Islet precursor cell (in vitro differentiated cells): ENCODE data around the gene MLLT1.

Experiments
- DNase-seq: peaks from one replicate; pipeline ENCODE4 v3.0.0-alpha.2; 2018

MLLT1 gene

DNA sequence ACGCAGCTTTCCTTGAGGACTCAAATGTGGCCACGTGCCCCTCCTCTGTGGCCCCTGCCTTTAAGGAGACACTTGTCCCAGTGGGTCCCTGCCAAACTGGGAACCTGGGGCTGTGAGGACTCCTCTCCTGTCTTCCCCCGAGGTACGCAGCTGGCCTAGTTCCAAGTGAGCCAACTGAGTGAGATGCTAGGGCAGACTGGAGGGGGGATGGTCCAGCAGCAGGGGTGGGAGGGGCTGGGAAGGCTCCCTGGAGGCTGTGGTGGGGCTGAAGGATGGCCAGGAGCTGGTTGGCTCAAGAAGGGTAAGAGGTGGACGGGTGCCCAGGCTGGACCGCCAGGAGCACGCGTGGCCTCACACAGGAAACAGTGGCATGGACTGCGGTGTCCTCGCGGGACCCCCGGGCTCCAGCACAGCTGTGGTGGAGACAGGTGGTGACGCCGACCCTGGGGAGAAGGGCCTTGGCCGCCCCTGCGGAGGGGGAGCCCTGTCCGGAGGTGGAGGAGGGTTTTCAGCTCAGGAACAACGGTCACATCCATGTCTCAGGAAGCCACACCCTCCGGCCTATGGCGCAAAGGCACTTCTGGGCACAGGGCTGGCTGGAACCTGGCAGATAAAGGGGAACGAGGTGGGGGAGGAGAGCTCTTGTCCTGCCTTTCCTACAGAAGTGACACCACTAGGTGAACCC lies 45.8 kb downstream of the MLLT1 start:
- DNase-seq = no peak

DNA sequence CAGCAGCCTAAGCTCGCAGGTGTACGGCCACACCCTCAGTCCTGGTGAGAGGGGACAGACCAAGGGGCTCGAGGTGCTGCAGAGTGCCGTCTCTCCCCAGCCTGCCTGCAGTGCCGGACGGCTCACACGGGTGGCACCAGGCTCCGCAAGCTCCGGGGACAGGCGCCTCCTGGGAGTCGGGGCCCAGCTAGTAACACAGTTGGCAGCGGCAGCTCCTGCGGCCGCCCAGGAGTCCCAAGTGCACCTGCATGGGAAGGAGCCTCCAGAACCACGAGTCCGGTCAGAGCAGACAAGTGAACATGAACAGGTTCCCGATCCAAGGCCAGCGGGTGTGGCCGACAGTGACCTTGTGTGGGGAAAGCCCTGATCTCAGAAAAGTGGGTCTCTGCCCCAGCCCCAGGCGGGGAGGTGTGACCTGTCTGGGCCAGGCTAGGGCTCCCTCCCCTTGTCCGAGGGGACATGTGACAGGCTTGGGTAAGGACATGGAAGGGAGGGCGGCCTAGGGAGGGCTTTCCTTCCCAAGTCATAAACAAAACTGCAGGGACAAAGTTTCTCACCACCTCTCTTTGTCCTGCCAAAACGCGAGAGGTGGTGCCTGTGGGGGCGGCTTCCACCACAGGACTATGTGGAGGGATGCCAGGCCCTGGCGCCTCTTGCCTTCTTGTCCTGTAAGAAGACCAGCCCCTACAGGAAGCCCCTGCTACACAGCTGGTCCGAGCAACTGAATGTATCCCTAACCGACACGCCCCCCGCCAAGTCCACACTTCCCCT lies 46.5 kb downstream of the MLLT1 start:
- no peak for DNase-seq

DNA sequence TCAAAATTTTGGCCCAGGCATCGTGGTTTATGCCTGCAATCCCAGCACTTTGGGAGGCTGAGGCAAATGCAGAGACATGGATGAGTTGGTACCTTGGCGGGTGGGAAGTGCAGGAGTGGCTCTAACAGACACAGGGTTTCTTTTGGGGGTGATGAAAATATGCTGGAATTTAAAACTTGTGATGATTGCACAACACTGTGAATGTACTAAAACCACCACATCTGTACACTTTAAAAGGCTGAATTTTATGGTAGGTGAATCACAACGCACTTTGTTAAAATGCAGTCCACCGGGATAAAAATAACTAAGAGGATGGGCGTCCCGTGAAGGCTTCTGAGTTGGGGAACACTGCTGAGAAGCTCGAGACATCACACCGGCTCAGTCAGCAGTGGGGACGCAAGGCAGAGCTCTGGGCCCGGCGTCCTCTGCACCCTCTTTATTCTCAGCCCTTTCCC lies 47.1 kb downstream of the MLLT1 start:
- DNase-seq = no peak

DNA sequence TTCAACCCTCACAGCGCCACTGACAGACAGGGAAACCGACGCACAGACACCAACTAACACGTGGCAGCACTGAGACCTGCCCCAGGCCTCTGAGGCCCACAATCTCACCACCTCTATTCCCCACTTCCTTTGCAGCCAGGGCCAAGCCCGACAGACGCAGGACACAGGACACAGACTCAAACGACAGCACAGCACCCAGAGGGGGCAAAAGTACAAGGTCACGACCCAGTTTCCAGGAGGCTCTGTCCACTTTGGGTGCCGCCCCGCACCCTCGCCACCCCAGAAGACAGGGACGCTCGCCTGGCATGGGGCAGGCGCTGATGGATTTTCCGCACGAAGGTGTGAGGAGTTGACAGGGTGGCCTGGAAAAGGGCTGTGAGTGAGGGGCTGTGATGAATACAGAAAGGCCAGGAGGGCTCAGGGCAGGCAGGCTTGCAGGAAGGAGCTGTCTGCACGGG lies 48.8 kb downstream of the MLLT1 start:
- no peak for DNase-seq

DNA sequence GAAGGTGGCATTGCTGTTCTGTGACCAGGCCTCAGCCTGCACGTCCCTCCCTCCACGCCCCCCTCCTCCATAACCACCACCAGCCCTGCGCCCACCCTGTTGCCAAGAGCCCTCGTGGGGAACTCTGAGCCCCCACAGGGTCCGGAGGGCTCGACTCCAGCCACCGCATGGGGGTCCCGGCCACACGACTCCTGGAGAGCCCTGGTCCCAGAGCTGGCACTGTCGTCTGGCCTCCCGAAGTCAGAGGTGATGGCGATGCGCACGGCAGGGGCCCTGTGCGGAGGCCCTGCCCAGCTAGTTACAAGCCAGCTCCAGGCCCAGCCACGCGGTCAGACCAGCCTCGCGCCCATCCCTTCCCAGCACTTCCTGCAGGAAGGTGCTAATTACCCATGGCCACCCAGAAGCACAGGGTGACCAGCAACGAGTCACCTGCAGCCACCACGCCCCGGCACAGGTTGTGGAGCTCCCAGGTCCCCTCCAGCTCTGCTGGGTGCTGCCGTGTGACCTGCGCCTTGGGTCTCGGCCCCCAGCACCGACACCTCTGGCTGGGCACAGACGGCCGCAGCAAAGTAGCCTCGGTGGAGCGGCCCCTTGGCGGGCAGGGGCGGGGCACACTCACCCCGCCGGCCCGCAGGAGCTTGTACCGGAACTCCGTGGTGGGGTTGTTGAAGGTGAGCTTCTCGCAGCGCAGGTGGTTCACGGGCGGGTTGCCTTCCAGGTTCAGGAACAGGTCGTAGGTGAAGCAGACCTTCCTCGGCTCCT lies 49.6 kb downstream of the MLLT1 start:
- DNase-seq = no peak

DNA sequence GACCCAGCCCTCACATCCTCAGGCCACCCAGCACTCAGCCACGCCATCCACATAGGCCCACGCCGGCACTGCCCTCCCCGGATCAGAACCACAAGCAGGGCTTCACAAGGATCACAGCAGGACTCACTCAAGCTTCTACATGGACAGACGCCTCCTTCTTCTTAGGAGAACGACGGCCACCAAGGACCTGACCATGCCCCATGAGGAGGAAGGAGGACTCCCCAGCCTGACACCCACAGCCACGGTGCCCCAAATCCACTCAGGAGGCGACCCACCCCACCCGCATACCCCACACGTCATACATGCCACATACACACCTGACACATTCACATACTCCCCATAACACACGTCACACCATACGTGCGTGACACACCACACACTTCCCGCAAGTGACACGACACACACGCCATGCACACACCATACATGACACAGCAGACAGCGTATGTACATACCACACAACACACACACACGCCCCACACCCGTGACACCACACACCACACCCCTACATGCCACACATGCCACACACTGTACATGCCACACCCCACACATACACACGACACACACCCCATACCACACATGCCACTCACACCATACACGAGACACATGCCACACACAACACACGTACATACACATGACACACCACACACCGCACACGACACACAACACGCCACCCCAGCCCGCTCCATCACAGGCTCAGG lies 50.4 kb downstream of the MLLT1 start:
- no peak for DNase-seq

DNA sequence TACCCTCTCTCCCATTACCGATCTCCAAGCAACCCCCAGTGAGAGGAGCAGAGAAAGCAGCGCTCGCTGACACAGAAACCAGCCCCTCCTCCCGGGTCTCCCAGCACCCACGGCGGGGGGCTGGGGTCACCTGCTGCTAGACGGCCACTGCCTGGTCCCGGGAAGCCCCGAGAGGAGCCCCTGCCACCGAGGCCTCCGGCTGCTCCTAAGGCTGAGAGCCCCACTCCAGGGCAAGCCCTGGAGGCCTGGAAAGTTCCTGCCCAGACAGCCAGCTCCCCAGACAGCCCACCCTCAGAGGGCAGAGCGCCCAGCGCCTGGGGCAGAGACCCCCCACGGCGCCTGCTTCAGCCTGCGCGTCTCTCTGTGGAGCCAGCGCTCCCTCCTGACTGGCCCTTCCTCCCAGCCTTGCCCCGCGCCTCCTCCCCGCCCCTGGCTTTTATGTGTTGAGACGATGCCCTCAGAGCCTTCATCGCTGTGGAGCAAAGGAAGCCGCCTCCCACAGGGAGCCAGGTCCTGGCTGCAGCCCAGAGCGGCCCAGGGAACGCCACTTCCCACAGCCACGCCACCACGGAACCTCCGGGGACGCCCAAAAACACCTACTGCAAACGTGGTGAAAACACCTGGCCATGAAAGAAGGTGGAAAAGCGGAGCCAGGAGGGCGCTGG lies 51.1 kb downstream of the MLLT1 start:
- no peak for DNase-seq

DNA sequence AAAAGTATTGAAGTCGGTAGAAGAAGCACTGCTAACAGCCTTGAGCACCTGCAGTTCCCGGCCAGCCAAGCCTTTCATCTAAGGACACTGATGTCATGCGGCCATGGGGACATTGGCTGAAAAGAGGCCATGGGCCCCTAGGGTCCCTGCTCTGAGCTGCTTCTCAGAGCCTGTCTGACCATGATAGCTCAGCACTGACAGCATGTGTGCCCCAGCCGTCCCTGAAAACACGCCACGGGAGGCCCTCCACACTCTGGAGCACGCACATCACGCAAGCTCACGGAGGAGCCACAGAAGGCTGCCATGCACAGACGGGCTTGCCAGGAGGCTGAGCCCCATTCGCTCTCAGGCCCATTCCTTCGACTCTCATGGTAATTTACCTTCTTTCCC lies 51.8 kb downstream of the MLLT1 start:
- no peak for DNase-seq

DNA sequence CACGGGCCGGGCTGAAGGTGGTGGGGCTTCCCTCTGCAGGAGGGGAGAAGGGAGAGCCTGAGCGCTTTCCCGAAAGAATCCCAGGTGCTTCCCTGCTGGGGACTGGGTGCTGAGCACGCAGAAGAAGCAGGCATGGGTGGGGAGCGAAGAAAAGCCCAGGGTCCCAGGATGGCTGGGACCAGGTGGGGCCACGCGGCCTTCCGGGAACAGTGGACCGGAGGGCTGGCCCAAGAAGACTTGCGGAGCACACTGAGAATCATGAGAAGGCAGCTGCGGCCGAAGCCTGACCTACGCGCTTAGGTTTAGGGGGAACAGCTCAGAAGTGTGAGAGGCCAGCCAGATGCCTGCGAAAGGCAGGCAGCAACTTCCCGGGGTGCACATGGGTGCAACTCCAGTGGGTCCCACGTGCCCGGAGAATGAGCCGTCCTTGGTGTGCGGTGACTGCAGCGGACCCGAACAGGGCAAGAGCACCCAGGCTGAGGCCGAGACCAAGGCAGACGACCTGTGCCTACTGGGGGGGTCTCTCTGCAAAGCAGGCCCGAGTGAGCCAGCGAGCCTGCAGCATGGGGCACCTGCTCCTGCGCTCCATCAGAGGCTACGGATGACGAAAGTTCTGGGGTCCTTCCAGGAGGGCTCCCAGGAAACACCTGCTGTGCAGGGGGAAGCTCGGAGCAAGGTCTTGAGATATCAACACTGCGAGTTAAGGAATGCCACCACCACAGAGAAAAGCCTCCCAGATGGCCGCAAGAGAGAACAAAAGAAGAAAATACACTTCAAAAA lies 52.4 kb downstream of the MLLT1 start:
- no peak for DNase-seq

DNA sequence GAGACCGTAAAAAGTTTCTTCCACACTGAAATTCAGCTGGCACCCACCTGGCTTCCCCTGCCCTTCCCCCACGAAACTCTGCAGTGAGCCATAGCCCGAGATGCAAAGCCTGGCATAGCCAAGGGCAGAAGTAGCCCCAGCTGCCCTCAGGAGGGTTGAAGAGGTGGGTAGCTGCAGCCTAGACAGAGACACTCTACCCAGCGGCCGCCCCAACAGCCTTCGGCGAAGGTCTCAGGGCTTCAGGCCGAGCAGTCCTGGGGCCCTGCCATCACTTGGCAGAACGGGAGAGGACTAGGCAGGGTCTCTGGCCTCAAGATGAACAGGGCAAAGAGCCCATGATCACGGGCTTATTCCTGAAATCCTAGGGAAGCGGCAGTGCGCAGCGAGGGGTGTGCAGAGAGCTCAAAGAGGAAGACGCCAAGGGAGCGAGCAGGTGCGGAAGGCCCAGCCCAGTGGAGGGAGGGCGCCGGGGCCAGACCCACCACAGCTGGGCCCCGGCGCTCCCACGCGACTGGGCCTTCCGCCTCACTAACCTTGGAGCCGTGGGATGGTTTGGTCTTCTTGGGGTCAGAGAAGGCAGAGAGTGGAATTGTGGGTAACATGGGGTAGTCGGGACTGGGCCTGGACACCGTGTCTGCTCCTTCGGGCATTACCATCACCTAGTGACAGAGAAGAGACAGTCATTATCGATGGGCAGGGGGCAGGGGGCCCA lies 53.2 kb downstream of the MLLT1 start:
- DNase-seq = no peak

DNA sequence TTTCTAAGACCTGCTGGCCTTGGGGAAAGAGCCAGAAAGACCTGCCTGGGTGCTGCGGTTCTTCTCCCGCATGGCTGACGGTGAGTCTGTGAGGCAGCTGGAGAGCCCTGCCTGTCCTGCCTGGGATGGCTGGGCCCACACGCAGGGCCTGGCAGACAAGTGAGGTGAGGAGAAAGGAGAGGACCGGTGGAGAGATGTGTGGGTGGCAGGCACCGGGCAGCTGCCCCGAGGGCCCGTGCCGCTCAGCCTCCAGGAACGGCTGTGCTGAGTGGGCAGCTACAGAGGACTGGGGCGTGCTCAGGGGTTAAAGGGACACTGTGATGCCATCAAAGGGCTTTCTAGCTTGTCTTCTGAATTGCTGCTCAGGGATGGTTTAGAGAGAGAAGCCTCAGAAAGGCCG lies 53.8 kb downstream of the MLLT1 start:
- no peak for DNase-seq

DNA sequence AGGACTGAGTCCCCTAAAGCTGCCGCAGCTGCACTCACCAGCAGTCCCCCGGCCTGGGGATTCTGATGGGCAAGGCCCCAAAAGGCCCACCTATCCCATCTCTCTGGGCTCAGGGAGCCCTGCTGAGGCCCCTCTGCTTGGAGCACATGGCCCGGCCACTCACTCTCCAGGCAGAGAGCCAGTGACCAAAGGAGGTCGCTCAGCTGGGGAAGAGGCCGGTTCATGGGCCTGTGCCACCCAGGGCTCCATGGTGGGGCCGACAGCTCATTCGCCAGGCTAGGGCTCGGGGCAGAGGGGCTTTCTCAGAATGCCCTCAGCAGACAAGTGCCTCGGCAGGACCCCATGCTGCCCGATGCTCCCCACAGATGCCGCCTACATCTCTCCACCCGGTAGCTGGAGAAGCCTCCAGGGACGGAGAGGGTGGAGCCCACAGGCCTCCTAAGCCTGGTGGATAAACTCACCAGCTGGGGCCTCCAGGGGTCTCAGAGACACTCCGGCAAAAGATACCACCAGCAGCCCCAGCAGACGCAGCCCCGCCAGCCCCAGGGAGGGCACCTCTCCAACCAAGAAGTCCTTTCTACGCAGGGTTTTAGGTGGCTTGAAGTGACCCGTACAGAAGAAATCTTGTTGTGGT lies 54.4 kb downstream of the MLLT1 start:
- no peak for DNase-seq

DNA sequence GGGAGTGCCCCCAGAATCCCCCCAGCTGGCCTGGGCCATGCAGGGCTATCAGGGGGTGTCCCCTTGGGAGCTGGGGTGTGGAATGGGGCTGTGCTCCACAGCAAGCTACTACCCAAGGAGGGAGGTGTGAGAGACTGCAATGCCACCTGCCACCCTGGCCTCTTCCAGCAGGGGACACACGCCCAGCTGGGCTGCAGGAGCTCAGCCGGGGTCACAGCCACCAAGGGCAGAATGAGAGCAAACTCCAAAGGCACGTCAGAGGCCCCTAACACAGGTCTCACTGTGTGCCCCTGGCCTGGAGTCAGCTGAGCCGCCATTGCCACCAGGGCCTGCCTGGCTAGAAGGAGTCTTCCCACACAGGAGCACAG lies 55.5 kb downstream of the MLLT1 start:
- DNase-seq = no peak

DNA sequence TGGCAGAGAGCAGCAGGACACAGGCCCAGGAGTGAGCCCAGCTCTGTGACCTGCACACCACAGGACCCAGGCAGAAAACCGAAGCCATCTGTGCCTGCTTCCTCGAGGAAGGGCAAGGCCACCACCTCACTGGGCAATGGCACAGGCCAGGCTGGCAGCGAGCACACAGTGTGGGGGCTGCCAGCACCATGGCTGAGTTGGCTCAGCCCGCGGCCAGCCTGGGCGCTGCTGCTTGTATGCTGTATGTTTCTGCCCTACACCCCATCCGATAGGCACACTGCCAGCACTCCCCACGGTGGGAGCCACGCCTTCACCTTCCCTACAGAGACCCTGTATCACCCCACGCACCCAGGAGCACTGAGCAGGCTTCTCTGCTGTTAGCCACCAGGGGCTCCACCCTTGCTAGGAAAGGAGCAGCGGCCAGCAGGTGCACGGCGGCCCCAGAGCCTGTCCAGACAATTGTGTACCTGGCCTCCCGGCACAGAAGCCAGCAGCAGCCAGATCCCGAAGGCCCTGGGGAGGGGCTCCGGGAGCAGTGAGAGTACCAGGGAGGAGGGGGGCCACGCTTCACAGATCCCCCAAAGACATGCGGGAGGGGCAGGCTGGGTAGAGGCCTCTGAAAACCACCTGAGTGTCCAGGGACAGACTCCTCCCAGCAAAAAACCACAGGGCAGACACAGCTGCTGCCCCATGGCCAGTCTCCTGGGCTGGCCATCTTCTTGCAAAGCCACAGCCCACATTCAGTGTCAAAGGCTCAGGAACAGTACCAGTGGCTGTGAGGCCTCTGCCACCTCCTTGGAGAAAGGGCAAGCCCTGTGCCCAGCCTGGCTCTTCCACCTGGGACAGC lies 56.1 kb downstream of the MLLT1 start:
- DNase-seq = no peak

DNA sequence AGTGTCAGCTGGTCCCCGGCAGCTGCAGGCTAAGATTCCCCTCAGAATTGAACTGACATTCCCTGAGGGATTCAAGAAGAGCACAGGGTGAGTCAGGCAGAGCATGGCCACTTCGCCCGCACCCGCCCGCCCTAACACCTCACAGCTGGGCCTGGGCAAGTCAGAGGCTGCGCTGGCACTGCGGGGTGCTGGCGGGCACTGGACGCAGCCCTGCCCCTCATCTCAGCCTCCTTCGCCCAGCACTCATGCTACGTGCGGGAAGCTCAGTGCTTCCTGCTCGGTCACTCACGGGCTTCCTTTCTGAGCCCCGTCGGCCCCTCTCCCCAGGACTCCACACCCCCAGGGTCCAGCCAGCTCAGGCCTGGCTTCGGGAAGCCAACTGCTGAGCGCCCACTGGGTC lies 56.9 kb downstream of the MLLT1 start:
- no peak for DNase-seq

DNA sequence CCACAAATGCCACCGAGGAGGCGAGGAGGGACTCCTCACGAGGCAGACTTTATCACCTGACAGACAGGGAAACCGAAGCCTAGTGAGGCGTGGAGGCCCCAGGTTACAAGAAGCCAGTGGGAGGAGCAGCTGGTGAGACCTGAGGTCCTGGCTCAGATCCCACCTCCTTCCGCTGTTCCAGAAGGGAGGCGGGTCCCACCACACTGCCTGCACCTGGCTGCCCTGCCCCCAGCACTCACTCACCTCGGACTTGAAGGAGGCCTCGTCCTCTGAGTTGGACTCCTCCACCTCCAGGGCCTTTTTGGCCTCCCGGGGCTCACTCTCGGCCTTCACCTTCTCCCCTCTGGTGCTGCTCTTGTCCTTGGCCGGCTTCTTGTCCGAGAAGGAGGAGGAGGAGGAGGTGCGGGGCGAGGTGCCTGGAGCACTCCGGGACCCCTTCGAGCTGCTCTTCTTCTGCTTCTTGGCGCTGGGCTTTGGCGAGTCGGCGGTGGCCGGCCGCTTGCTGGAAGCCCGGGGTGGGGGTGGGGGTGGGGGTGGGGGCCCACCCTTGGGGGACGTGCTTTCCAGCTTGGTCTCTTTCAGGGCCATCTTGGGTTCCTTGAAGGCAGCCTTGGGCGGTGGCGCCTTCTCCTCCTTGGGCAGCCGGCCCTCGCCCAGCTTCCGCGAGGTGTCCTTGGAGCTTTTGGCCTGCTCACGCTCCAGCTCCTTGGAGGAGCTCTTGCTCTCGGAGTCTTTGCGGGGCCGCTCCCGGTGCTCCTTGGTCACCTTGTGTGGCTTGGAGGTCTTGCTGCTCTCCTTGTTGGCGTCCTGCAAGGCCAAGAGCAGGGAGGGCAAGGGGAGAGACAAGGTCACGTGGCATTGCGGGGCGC lies 57.7 kb downstream of the MLLT1 start:
- DNase-seq = no peak

DNA sequence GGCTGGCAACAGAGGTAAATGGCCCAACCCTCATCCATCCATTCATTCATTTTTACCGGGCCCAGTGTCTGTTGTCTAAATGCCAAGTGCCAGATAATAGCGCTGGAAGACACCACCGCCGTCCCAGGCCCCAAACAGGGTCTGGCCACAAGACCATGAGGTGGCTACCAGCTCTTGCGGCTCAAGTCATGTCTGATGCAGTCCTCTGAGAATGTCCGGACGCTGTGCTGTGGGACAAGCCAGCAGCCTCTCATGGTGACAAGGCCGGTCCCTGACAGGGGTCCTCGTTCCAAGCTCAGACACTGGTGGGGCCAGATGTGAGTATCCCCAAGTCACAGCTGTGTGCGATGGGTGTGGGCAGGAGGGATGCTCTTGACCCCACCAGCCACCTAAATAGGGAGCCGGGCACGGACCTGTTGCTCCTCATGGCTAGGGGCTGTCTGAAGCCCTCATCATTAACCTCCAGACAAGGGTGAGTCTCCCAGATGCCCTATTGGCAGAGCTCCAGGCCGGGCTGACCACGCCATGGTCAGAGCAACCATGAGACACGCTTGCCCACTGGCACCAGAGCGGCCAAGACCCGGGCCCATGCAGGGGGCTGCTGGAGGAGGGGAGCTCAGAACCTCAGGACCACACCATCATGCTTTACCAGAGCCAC lies 58.4 kb downstream of the MLLT1 start:
- DNase-seq = no peak
